ENCODE measurements around the gene MALAT1.
"Not testable (repeated sequence)": the region's sequence is repeated elsewhere in the genome, so short reads cannot be mapped to it uniquely, and the experiment has no call there.

Gene MALAT1

GRCh38 chr11:65516135-65516968 is 17.5 kb downstream of the MALAT1 start:
- no peak for DNase-seq (ENCODE audit: low read depth in 2 of 2, low spot score in 1 of 2)

- DNase-seq (ENCODE audit: low read depth in 2 of 2, low spot score in 1 of 2), result not testable (repeated sequence)
Observed at GRCh38 chr11:65518941-65519549, 20.2 kb downstream of the MALAT1 start.

- DNase-seq (ENCODE audit: low read depth in 2 of 2, low spot score in 1 of 2), result not testable (repeated sequence)
Observed at GRCh38 chr11:65521777-65522521, 23.1 kb downstream of the MALAT1 start.

- DNase-seq (ENCODE audit: low read depth in 2 of 2, low spot score in 1 of 2), result not testable (repeated sequence)
Observed at GRCh38 chr11:65522718-65523630, 24.1 kb downstream of the MALAT1 start.

- not testable (repeated sequence) for DNase-seq (ENCODE audit: low read depth in 2 of 2, low spot score in 1 of 2)
Observed at GRCh38 chr11:65523631-65523968, 24.8 kb downstream of the MALAT1 start.

DNA sequence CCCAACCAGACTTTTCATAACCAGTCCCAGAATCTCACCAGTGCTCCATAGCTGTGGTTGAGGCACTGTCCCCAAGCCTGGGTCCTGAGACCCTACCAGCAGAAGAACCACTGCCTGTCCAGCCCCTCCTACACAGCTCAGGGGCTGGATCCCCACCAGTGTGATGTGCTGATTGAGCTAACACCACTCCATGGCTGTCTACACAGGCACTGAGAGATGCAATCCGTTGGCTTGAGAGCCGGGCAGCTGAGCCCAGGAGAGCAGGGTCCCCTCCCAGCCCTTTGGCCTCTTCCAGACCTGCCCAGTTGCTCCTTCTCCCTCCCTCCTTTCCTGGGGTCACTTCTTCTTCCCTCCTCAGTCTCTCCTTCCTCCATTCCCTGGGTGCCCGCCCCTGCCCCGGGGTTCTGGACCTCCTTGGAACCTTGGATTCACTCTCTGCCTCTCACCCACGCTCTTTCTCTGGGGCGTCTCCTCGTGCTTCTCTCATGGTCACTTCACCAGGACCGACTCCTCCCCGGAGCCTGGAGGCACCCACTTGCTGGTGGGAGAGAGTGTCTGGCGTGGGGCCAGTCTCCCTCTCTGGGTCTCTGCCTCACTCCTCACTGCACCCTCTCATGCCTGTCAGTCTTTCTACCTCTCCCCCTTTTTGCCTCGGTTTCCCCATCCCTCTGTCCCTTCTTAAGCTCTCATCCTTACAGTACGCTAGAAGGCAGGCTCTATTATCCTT is 25.3 kb downstream of the MALAT1 start:
- DNase-seq (ENCODE audit: low read depth in 2 of 2, low spot score in 1 of 2), result no peak

DNA sequence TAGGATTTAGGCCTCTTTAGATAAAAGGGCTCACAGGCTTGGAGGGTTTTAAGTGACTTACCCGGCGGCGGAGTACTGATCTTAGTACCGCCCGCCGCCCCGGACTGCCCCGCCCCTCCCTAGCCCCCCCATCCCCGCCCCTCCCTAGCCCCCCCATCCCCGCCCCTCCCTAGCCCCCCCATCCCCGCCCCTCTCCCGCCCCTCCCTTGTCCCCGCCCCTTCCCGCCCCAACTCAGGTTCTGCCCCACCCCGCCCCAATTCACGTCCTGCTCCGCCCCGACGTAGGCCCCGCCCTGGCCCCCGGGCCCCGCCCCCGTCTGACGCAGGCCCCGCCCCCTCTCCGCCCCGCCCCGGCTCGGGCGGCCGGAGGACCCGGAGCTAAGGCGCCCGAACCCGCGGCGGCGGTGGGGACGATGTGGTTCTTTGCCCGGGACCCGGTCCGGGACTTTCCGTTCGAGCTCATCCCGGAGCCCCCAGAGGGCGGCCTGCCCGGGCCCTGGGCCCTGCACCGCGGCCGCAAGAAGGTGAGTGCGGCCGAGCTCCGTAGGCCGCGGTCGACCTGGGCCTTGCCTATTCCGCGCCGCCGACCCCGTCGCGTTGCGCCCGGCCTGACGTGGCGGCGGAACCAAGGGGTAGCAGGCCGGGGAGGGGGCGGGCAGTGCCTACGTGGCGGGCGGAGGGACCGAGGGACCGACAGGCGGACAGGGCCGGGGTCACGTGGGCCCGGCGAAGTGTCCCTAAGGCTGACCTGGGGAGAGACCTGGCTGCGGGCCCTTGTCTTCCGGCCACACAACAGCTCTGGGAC is 26.1 kb downstream of the MALAT1 start, which contains the start of gene SCYL1:
SCYL1 (plus strand) TSS at position 343 of the 805 bp plus-strand sequence; CDS start at position 414, 71 bp downstream.
- peak; percentile 67 to 76 for DNase-seq (ENCODE audit: low read depth in 2 of 2, low spot score in 1 of 2)

DNA sequence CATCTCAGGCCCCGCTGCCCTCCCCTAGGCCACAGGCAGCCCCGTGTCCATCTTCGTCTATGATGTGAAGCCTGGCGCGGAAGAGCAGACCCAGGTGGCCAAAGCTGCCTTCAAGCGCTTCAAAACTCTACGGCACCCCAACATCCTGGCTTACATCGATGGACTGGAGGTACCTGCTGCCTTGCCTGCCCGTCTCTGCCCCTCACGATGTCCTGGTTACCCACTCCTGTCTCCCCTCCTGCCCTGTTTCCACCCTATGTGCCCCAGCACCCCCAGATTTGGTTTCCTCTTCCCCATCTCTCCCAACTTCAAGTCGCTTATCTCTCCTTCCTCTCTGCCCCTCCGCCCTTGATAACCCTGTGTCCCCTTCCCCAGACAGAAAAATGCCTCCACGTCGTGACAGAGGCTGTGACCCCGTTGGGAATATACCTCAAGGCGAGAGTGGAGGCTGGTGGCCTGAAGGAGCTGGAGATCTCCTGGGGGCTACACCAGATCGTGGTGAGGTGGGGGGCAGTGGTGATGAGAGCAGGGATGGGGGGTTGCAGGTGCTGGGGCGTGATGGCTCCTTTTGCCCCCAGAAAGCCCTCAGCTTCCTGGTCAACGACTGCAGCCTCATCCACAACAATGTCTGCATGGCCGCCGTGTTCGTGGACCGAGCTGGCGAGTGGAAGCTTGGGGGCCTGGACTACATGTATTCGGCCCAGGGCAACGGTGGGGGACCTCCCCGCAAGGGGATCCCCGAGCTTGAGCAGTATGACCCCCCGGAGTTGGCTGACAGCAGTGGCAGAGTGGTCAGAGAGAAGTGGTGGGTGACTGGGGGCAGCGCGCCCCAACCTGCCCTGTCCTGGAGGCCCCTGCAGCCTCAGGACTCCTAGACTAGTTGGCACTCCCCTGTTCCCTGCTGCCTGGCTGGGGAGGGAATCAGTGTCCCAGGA is 27.0 kb downstream of the MALAT1 start:
- no peak for DNase-seq (ENCODE audit: low read depth in 2 of 2, low spot score in 1 of 2)

GRCh38 chr11:65526744-65527143 is 27.9 kb downstream of the MALAT1 start:
- no peak for DNase-seq (ENCODE audit: low read depth in 2 of 2, low spot score in 1 of 2)

DNA sequence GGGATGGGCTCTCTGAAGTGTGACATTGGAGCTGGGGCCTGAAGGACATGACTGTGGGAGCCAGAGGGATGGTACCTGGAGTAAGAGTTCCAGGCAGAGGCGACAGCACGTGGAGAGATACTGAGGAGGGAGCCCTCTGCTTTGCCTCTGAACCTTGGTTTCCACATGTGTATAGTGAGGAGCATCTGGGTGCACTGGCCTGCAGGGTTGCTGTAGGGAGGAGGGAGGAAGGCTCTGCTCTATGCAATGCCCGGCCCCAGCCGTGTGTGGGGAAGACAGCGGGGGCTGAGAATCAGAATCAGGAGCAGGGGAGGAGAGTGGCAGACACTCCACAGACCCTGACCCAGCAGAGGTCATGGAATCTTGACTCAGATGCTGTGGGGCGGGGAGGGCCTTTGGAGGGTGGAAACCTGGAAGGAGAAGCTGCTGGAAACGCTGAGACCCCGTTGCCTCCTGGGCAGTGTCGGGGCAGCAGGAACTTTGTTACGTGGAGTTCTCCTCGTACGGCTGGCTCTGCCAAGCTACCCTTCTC is 30.0 kb downstream of the MALAT1 start:
- no peak for DNase-seq (ENCODE audit: low read depth in 2 of 2, low spot score in 1 of 2)

GRCh38 chr11:65529475-65530156 is 30.8 kb downstream of the MALAT1 start:
- DNase-seq (ENCODE audit: low read depth in 2 of 2, low spot score in 1 of 2), result no peak

DNA sequence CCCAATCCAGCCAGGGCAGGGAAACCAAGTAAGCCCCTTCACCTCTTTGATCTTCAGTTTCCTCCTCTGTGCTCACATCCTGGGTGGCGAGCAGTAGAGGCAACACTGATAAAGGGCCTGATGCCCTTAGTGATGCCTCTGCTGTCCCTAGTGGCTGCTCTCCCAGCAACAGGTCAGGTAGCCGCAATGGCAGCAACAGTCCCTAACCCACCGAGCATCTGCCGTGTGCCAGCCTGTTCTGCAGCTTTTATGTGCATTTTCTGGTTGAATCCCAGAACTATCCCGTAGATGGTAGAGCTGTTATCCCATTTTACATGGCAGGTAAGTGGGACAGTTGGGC is 31.3 kb downstream of the MALAT1 start:
- no peak for DNase-seq (ENCODE audit: low read depth in 2 of 2, low spot score in 1 of 2)

DNA sequence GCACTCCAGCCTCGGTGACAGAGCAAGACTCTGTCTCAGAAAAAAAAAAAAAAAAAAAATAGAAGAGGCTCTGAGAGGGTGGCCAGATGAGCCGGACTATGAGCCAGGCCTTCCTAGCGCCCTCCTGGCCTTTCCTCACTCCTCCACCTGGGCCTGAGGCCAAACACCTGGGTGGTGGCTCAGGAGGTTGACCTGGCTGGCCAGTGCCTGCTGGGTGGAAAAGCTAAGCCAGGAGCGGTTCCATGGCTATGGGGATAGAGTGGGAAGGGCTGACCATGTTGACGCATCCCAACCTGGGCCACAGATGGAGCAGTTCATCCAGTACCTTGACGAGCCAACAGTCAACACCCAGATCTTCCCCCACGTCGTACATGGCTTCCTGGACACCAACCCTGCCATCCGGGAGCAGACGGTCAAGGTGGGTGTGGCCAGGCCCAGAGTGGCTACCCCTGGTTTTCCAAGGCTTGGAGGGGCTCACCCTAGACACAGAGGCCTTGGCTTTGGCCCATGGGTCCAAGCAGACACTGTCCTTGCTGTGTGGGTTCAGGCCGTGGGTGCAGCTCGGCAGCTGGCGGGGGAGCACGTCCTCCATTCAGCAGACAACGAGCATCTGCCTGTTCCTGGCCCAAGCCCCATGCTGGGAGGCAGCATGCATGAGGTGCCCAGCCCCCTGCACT is 33.7 kb downstream of the MALAT1 start:
- no peak for DNase-seq (ENCODE audit: low read depth in 2 of 2, low spot score in 1 of 2)

- no peak for DNase-seq (ENCODE audit: low read depth in 2 of 2, low spot score in 1 of 2)
Observed at GRCh38 chr11:65535102-65535501, 36.3 kb downstream of the MALAT1 start.

- DNase-seq (ENCODE audit: low read depth in 2 of 2, low spot score in 1 of 2), result no peak
Observed at GRCh38 chr11:65536412-65537295, 37.8 kb downstream of the MALAT1 start.

DNA sequence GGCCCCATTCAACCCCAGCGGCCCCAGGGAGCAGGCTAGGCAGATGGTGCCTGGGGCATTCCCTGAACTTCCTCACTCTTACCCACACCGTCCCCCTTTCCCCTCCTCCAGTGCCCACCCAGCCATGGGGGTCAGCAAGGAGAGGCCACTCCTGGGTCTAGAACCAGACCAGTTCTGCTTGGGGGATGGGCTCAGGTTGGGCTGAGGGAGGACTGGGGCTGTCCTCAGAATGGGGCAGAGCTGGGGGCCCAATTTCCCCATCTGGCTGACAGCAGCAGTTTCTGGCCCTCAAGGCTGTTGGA is 38.4 kb downstream of the MALAT1 start:
- no peak for DNase-seq (ENCODE audit: low read depth in 2 of 2, low spot score in 1 of 2)

Data from stimulated activated CD8-positive, alpha-beta memory T cell treated with anti-CD3 and anti-CD28 coated beads, Interleukin-4, amount 100 ng/mL, for 1 hour (primary cell).